IPS DF 6.9 (cell line): ENCODE data around the gene PHC2.

Experiments used
- DNase-seq: peaks from one replicate; pipeline ENCODE4 v3.0.0-alpha.2; 2013; ENCODE audit warnings: low read depth, low spot score
- H3K27ac ChIP-seq: one replicate; pipeline ENCODE4 v1.5.1; 2013; ENCODE audit warnings: low read length, control low read depth
- H3K27me3 ChIP-seq: 2 replicates; pipeline ENCODE4 v1.6.1; 2013; ENCODE audit warnings: mild to moderate bottlenecking, low read length; ENCODE audit not compliant: control insufficient read depth, insufficient read depth
- H3K36me3 ChIP-seq: 2 replicates; pipeline ENCODE4 v1.6.1; 2013; ENCODE audit warnings: low read length; ENCODE audit not compliant: control insufficient read depth, insufficient read depth
- H3K4me1 ChIP-seq: 2 replicates; pipeline ENCODE4 v1.6.1; 2013; ENCODE audit warnings: low read length; ENCODE audit not compliant: control insufficient read depth, insufficient read depth
- H3K4me3 ChIP-seq: 2 replicates; pipeline ENCODE4 v1.5.1; 2013; ENCODE audit warnings: mild to moderate bottlenecking, low read length
- H3K9me3 ChIP-seq: 2 replicates; pipeline ENCODE4 v1.6.1; 2013; ENCODE audit warnings: low read length, inconsistent platforms; ENCODE audit not compliant: control insufficient read depth, insufficient read depth
- WGBS: extraction: QIAGEN DNeasy Blood & Tissue Kit; methylation state at CpG from one replicate; pipeline ENCODE4 v1.1.7; 2013; ENCODE audit warnings: mixed read lengths, missing lambda C conversion rate; ENCODE audit not compliant: insufficient read length, insufficient coverage; 5-methylcytosine and 5-hydroxymethylcytosine counted together

Gene PHC2

GRCh38 chr1:33284049-33284448 lies 146.8 kb downstream of the PHC2 start:
- H3K4me3 ChIP-seq, result no peak overlapping the region
- peaks cover 7% of the 10 kb centered on the region for H3K36me3 ChIP-seq
- H3K4me1 ChIP-seq, result no peaks in the 10 kb centered on the region
- no peaks in the 10 kb centered on the region for H3K27me3 ChIP-seq
- WGBS, result no CpG with 5 or more reads among the region's 6 CpGs
- H3K9me3 ChIP-seq, result no peaks in the 10 kb centered on the region
- DNase-seq, result no peak
- H3K27ac ChIP-seq, result no peak overlapping the region

- H3K4me3 ChIP-seq, result no peak overlapping the region
- no peaks in the 10 kb centered on the region for H3K9me3 ChIP-seq
- no peaks in the 10 kb centered on the region for H3K4me1 ChIP-seq
- no peaks in the 10 kb centered on the region for H3K27me3 ChIP-seq
- no CpG with 5 or more reads among the region's 3 CpGs for WGBS
- peaks cover 7% of the 10 kb centered on the region for H3K36me3 ChIP-seq
- no peak overlapping the region for H3K27ac ChIP-seq
- no peak for DNase-seq
These were observed 148.1 kb downstream of the PHC2 start for GRCh38 chr1:33282791-33283190.

- no CpG with 5 or more reads among the region's 17 CpGs for WGBS
- Histone ChIP-seq H3K9me3 (no peaks in the 10 kb centered on the region), H3K4me3 (no peak overlapping the region), H3K27me3 (no peaks in the 10 kb centered on the region), H3K36me3 (peaks cover 7% of the 10 kb centered on the region), H3K27ac (no peak overlapping the region), H3K4me1 (no peaks in the 10 kb centered on the region)
- no peak for DNase-seq
These were observed 149.2 kb downstream of the PHC2 start for GRCh38 chr1:33281554-33282303.

- Histone ChIP-seq H3K27ac (no peak overlapping the region), H3K27me3 (no peaks in the 10 kb centered on the region), H3K36me3 (peaks cover 7% of the 10 kb centered on the region), H3K9me3 (no peaks in the 10 kb centered on the region), H3K4me1 (no peaks in the 10 kb centered on the region), H3K4me3 (no peak overlapping the region)
- no CpG with 5 or more reads among the region's 29 CpGs for WGBS
- DNase-seq, result no peak
These were observed 150.7 kb downstream of the PHC2 start for GRCh38 chr1:33280091-33280661.

- peaks cover 7% of the 10 kb centered on the region for H3K36me3 ChIP-seq
- H3K4me3 ChIP-seq, result no peak overlapping the region
- no peaks in the 10 kb centered on the region for H3K9me3 ChIP-seq
- no peaks in the 10 kb centered on the region for H3K27me3 ChIP-seq
- H3K27ac ChIP-seq, result no peak overlapping the region
- peaks cover 1% of the 10 kb centered on the region for H3K4me1 ChIP-seq
- no peak for DNase-seq
- WGBS, result no CpG with 5 or more reads among the region's 11 CpGs
These were observed 153.3 kb downstream of the PHC2 start for GRCh38 chr1:33277488-33278084.

GRCh38 chr1:33276573-33277298 lies 154.2 kb downstream of the PHC2 start:
- Histone ChIP-seq H3K4me1 (peaks cover 1% of the 10 kb centered on the region), H3K4me3 (no peak overlapping the region), H3K27me3 (no peaks in the 10 kb centered on the region), H3K27ac (no peak overlapping the region), H3K9me3 (no peaks in the 10 kb centered on the region), H3K36me3 (peaks cover 5% of the 10 kb centered on the region)
- DNase-seq, result no peak
- no CpG with 5 or more reads among the region's 30 CpGs for WGBS

- WGBS, result no CpG with 5 or more reads among the region's 45 CpGs
- Histone ChIP-seq H3K9me3 (no peaks in the 10 kb centered on the region), H3K27me3 (no peaks in the 10 kb centered on the region), H3K36me3 (no peaks in the 10 kb centered on the region), H3K4me1 (peaks cover 1% of the 10 kb centered on the region), H3K27ac (no peak overlapping the region), H3K4me3 (no peak overlapping the region)
- no peak for DNase-seq
These were observed 155.0 kb downstream of the PHC2 start for GRCh38 chr1:33275706-33276572.

- no CpG with 5 or more reads among the region's 6 CpGs for WGBS
- Histone ChIP-seq H3K27me3 (no peaks in the 10 kb centered on the region), H3K9me3 (no peaks in the 10 kb centered on the region), H3K27ac (no peak overlapping the region), H3K36me3 (no peaks in the 10 kb centered on the region), H3K4me3 (no peak overlapping the region), H3K4me1 (peaks cover 1% of the 10 kb centered on the region)
- DNase-seq, result no peak
These were observed 155.7 kb downstream of the PHC2 start for GRCh38 chr1:33275195-33275594.

- H3K27me3 ChIP-seq, result no peaks in the 10 kb centered on the region
- no CpG with 5 or more reads among the region's 1 CpG for WGBS
- no peaks in the 10 kb centered on the region for H3K9me3 ChIP-seq
- H3K4me1 ChIP-seq, result peaks cover 1% of the 10 kb centered on the region
- H3K36me3 ChIP-seq, result no peaks in the 10 kb centered on the region
- no peak overlapping the region for H3K4me3 ChIP-seq
- DNase-seq, result no peak
- no peak overlapping the region for H3K27ac ChIP-seq
These were observed 156.4 kb downstream of the PHC2 start for GRCh38 chr1:33274446-33274845.

- Histone ChIP-seq H3K27me3 (no peaks in the 10 kb centered on the region), H3K36me3 (no peaks in the 10 kb centered on the region), H3K9me3 (no peaks in the 10 kb centered on the region), H3K4me1 (peaks cover 1% of the 10 kb centered on the region), H3K4me3 (no peak overlapping the region), H3K27ac (no peak overlapping the region)
- WGBS, result no CpG with 5 or more reads among the region's 7 CpGs
- no peak for DNase-seq
These were observed 156.9 kb downstream of the PHC2 start for GRCh38 chr1:33273961-33274371.
